LNCAP (cell line): ENCODE data around the gene PARD3B.

ENCODE experiments used
- CTCF ChIP-seq: fragments of 450-650 bp; IDR thresholded peaks from 2 replicates; pipeline ENCODE4 v1.5.1; 2017; ENCODE audit warnings: mild to moderate bottlenecking

Gene PARD3B

GRCh38 chr2:204663816-204664425 lies 118.6 kb downstream of the PARD3B start:
- TF ChIP-seq CTCF, result no peak

GRCh38 chr2:204664708-204665121 lies 119.4 kb downstream of the PARD3B start:
- TF ChIP-seq CTCF, result no peak

- no peak for TF ChIP-seq CTCF
These were observed 119.9 kb downstream of the PARD3B start for GRCh38 chr2:204665207-204665606.

GRCh38 chr2:204665771-204666170 lies 120.5 kb downstream of the PARD3B start:
- no peak for TF ChIP-seq CTCF

- TF ChIP-seq CTCF, result no peak
These were observed 122.7 kb downstream of the PARD3B start for GRCh38 chr2:204667990-204668389.

- no peak for TF ChIP-seq CTCF
These were observed 124.1 kb downstream of the PARD3B start for GRCh38 chr2:204669382-204669781.

GRCh38 chr2:204670124-204670523 lies 124.8 kb downstream of the PARD3B start:
- no peak for TF ChIP-seq CTCF

GRCh38 chr2:204670756-204671155 lies 125.5 kb downstream of the PARD3B start:
- TF ChIP-seq CTCF, result no peak
